ENCODE data around the gene SYCN.

DNA sequence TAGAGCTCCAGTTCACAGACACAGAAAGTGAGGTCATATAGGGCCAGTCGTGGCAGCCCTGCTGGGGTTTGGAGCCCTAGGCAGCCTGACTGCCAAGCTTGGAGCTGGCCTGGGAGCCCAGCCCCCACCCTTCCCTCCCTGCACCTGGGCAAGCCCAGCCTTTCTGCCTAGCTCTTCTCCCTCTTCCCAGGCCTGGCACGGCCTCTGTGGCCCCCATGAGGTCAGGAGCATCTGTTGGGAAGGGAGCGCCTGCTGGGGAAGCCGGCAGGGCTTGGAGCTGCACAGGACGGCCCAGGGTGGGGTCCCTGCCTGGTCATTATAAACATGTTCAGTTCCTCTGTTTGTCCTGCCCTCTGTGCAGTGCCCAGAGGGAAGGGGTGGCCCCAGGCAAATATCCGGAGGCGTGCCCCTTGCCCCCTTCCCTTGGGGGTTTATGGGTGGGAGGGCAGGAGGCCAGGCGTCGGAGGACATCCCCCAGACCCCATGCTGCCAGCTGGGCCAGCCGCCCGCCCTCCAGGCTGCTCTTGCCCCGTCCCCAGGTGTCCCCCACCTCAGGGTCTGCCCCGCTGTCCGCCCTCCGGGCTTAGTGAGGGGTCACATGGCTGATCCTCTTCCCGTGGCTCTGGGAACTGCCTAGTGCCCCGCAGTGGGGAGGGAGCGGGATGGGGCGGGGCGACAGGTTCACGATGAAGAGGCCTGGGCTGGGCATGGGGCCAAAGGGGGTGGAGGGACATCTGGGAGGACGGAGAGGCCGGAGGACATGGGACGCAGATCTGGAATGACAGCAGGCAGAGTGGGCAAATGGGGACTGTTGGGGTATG, 37.3 kb downstream of the SYCN start:
- TF ChIP-seq POLR2AphosphoS5 (IDR thresholded peaks at IDR 0.05; ENCODE audit: low read depth, low read length) (no peak), POLR2A (IDR thresholded peaks at IDR 0.05; ENCODE audit: borderline replicate concordance, extremely low read depth, insufficient read depth, insufficient read length) (no peak), EZH2 (IDR thresholded peaks at IDR 0.05) (no peak), YY1 (IDR thresholded peaks at IDR 0.05; ENCODE audit: extremely low read depth, insufficient replicate concordance, low read depth, low read length) (no peak), EZH2phosphoT487 (IDR thresholded peaks at IDR 0.05; ENCODE audit: borderline replicate concordance) (no peak), SIN3A (IDR thresholded peaks at IDR 0.05; ENCODE audit: low read depth) (no peak), ZFX (IDR thresholded peaks at IDR 0.05) (no peak)
- TF ChIP-seq, protein P1, sequence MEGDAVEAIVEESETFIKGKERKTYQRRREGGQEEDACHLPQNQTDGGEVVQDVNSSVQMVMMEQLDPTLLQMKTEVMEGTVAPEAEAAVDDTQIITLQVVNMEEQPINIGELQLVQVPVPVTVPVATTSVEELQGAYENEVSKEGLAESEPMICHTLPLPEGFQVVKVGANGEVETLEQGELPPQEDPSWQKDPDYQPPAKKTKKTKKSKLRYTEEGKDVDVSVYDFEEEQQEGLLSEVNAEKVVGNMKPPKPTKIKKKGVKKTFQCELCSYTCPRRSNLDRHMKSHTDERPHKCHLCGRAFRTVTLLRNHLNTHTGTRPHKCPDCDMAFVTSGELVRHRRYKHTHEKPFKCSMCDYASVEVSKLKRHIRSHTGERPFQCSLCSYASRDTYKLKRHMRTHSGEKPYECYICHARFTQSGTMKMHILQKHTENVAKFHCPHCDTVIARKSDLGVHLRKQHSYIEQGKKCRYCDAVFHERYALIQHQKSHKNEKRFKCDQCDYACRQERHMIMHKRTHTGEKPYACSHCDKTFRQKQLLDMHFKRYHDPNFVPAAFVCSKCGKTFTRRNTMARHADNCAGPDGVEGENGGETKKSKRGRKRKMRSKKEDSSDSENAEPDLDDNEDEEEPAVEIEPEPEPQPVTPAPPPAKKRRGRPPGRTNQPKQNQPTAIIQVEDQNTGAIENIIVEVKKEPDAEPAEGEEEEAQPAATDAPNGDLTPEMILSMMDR (IDR thresholded peaks at IDR 0.05 in 2 of 3, conservative IDR thresholded peaks at IDR 0.05 in 1 of 3; ENCODE audit: borderline replicate concordance in 1 of 3, insufficient read depth in 1 of 3, low read depth in 2 of 3, low read length in 2 of 3) = no peak
- TF ChIP-seq, protein P2, sequence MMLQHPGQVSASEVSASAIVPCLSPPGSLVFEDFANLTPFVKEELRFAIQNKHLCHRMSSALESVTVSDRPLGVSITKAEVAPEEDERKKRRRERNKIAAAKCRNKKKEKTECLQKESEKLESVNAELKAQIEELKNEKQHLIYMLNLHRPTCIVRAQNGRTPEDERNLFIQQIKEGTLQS (IDR thresholded peaks at IDR 0.05) = no peak

Measured in HCT116 (cell line).